ENCODE data around the gene GABARAP.

GABARAP gene

GRCh38 chr17:7221278-7222092, 20.8 kb downstream of the GABARAP start:
- DNase-seq = no peak

- DNase-seq = peak; percentile 70 to 72
Observed at GRCh38 chr17:7220593-7221277, 21.5 kb downstream of the GABARAP start.

- peak; percentile 78 to 79 for DNase-seq
Observed at GRCh38 chr17:7219812-7220592, 22.2 kb downstream of the GABARAP start, which contains the start of the genes ACADVL and DLG4. TSS of gene ACADVL (plus strand) at chr17:7219938. CDS start at chr17:7219985, 47 bp downstream. TSS of gene DLG4 (minus strand) at chr17:7219836.

GRCh38 chr17:7219229-7219811, 22.9 kb downstream of the GABARAP start:
- DNase-seq = no peak

GRCh38 chr17:7218758-7219157, 23.5 kb downstream of the GABARAP start:
- DNase-seq = no peak

- DNase-seq = no peak
Observed at GRCh38 chr17:7218166-7218565, 24.1 kb downstream of the GABARAP start.

- DNase-seq = peak in 1 of 2 donors; percentile 37
Observed at GRCh38 chr17:7217113-7217987, 24.9 kb downstream of the GABARAP start.

GRCh38 chr17:7216242-7217112, 25.8 kb downstream of the GABARAP start:
- DNase-seq = no peak

GRCh38 chr17:7215652-7216180, 26.5 kb downstream of the GABARAP start:
- peak; percentile 18 to 21 for DNase-seq

GRCh38 chr17:7215136-7215638, 27.1 kb downstream of the GABARAP start:
- DNase-seq = no peak

GRCh38 chr17:7214300-7215135, 27.7 kb downstream of the GABARAP start:
- DNase-seq = peak; percentile 99

- peak; percentile 91 for DNase-seq
Observed at GRCh38 chr17:7213895-7214299, 28.4 kb downstream of the GABARAP start.

- no peak for DNase-seq
Observed at GRCh38 chr17:7211491-7212273, 30.6 kb downstream of the GABARAP start.

GRCh38 chr17:7208754-7209460, 33.3 kb downstream of the GABARAP start:
- no peak for DNase-seq

- DNase-seq = no peak
Observed at GRCh38 chr17:7208027-7208571, 34.1 kb downstream of the GABARAP start.

- DNase-seq = peak in 1 of 2 donors; percentile 16
Observed at GRCh38 chr17:7207120-7208001, 34.9 kb downstream of the GABARAP start.

Data from CD4-positive, alpha-beta T cell treated with Interleukin-4 for 1 hour (primary cell).